Hematopoietic multipotent progenitor cell treated with erythropoietin and hydrocortisone succinate and interleukin-3 and kit ligand, for 6 days (in vitro differentiated cells): ENCODE measurements around the gene RNF220.
A peak's percentile ranks its signal among the peaks of the same experiment; 100 is the strongest.
"Not testable (repeated sequence)": the region's sequence is repeated elsewhere in the genome, so short reads cannot be mapped to it uniquely, and the experiment has no call there.

Source experiments
- DNase-seq: peaks from one replicate; pipeline ENCODE4 v3.0.0-alpha.2; 2015

Gene RNF220

DNA sequence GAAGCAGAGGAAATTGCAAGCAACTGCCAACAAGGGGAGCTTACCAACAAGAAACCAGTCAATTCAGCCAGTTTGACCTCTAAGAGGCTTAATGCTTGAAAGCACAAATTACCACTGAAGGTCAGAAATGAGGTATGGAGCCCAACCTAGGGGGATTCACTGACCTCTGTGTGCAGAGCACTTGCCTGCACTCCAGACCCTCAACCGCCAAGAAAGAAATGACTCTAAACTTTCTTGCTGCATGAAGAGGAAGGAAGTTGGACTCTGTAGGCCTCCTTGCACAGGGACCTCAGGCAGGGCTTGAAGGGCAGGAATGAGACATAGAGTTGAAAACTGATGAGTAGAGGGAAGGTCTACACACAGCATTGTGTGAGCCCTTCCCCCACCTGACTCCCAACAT, 279.5 kb downstream of the RNF220 start:
- DNase-seq: no peak

GRCh38 chr1:44685218-44685617, 280.2 kb downstream of the RNF220 start:
- DNase-seq: no peak

DNA sequence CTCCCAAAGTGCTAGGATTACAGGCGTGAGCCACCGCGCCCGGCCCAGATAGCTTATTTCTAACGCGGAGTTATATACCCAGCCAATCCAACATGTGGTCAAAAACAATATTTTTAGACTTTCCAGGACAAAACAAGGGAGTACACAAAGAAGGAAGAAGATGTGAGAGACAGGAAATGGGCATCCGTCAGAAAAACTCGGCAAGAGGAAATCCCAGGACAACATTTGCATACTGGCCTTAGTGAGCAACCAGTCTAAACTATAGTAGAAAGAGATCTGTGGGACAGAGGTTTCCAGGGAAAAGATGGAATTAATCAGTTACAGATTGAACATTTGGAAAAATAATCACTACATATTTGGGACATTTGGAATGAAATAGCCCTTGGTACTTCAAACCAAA, 280.8 kb downstream of the RNF220 start:
- no peak for DNase-seq

DNA sequence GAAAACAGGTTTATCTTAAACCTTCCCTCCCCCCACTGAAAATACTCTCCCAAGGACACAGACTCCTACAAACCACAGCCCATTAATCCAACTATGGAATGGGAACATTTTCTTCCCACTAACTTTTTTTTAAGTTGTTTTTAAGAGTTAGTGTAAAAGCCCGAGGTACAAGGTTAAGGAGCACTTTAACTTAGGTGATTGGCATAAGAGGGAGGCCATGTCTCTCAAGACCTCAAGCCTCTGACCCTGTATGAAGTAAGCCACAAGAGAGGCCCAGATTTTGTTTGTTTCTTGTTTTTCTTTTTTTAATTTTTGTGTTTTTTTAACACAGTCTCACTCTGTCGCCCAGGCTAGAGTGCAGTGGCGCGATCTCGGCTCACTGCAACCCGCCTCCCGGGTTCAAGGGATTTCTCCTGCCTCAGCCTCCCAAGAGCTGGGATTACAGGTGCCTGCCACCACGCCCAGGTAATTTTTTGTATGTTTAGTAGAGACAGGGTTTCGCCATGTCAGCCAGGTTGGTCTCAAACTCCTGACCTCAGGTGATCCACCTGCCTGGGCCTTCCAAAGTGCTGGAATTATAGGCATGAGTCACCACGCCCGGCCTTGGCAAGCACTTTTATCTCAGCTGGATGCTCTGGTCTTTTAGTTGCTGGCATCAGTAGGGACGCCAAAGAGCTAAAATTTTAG, 283.8 kb downstream of the RNF220 start:
- no peak for DNase-seq

DNA sequence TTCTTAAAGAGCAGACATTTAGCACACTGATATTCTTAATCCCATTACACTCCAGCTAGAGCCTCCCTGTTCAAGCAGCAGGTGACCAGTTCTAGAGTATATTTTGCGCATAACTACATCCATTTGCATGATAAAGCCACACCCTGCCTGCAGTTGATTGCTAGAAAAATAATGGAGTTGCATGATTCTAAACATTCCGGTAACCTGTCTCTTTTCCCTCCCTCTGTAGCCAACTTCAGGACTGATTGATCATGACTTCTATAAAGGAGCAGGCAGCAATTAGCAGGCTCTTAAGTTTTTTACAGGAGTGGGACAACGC, 284.4 kb downstream of the RNF220 start:
- no peak for DNase-seq

- no peak for DNase-seq
These were observed 288.1 kb downstream of the RNF220 start for GRCh38 chr1:44693159-44693558.

GRCh38 chr1:44693900-44694299, 288.8 kb downstream of the RNF220 start:
- no peak for DNase-seq

DNA sequence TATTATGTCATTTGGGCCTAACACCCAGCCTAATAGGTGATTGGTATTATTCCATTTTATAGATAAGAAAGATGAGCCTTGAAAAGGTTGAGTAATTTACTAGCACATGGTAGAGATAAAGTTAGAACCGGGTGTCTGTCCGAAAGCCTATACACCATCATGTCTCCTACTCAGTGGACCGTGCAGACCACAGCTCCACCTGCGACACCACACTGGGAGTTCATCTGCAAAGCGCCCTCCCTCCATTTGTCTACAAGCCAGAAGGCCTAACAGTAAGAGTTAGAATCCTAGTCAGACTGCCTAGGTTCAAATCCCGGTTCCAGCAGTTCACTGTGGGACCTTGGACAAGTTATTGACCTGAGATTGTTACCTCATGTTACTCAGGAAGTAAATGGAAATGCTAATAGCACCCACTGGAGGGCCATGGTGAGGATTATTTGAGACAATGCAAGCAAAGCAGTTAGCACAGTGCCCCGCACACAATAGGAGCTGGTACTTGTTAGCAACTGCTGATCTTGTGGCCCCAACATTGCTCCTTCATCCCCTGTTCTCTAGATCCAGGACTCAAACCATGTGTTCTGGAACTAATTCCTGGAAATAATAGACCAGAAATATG, 289.9 kb downstream of the RNF220 start:
- no peak for DNase-seq

GRCh38 chr1:44695671-44696070, 290.6 kb downstream of the RNF220 start:
- DNase-seq: no peak

- DNase-seq: no peak
These were observed 291.0 kb downstream of the RNF220 start for GRCh38 chr1:44696101-44696500.

DNA sequence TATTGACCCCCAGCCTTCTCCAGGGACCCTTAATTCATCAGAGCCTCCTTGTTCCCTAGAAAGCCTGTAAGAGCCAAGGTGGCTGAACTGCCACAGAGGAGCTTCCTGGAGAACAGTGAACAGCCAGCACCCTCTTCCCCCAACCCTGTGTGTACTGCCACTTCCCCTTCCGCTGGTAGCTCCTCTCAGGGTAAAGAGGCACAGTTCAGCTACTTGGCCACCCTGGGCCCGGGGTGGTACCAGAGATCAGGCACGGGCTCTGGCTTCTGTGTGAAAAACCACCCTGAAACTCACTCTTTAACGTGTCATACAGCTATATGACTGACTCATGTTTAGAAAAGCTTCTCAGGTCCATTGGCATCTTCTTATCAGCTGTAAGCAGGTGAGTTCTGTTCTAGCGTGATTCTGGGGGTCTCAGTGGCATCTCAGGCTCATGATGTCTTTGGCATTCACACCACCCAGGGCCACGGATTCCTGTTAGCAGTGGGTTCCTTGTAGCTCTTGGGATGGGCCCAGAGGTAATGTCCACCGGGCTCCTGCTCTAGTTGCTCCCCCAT, 291.8 kb downstream of the RNF220 start:
- peak; percentile 56 for DNase-seq

GRCh38 chr1:44698138-44698537, 293.1 kb downstream of the RNF220 start:
- no peak for DNase-seq

- not testable (repeated sequence) for DNase-seq
These were observed 294.3 kb downstream of the RNF220 start for GRCh38 chr1:44699375-44699774.

- no peak for DNase-seq
These were observed 295.5 kb downstream of the RNF220 start for GRCh38 chr1:44700573-44700972.

DNA sequence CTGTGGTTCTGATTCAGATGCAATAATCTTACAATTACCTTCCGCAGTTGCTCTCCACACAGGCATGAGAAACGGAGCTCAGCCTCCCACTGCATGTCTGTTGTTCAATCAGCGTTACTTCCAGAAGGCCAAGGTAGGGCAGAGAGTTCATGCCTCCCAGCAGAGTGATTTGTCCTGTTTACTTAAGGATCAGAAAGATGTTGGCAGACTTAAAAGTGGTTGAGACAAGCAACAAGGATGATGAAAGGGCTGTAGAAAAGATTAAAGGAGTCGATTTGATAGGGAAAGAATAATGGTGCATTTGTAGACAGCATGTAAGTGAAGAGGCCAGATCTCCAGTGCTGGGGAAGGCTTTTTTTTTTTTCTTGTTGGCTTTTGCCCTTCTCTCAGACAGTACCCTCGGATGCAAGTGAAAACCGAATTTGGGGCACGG, 296.1 kb downstream of the RNF220 start:
- no peak for DNase-seq
